Mesenchymal stem cell (in vitro differentiated cells and primary cell): ENCODE data around the gene CBLN3.

Source experiments
- DNase-seq: peaks from one replicate; pipeline ENCODE4 v3.0.0-alpha.2; 2013
- H2AFZ ChIP-seq: one replicate; pipeline ENCODE4 v1.6.1; 2013; ENCODE audit warnings: low read depth, mild to moderate bottlenecking, control low read depth, inconsistent platforms, low read length, moderate library complexity
- H2AK5ac ChIP-seq: 2 replicates; pipeline ENCODE4 v1.6.1; 2013; ENCODE audit warnings: low read length, moderate library complexity, mild to moderate bottlenecking, inconsistent platforms; ENCODE audit not compliant: severe bottlenecking
- H2BK120ac ChIP-seq: one replicate; pipeline ENCODE4 v1.6.1; 2013; ENCODE audit warnings: low read depth, mild to moderate bottlenecking, inconsistent platforms, low read length, moderate library complexity
- H2BK12ac ChIP-seq, 2 experiments: one replicate each; pipeline ENCODE4 v1.6.1; 2013; ENCODE audit warnings: inconsistent platforms in 2 of 2, low read length in 2 of 2, mild to moderate bottlenecking in 2 of 2, moderate library complexity in 2 of 2, control low read depth in 1 of 2
- H2BK15ac ChIP-seq: one replicate; pipeline ENCODE4 v1.6.1; 2013; ENCODE audit warnings: mild to moderate bottlenecking, low read depth, inconsistent platforms; ENCODE audit not compliant: poor library complexity, severe bottlenecking
- H2BK5ac ChIP-seq: 2 replicates; pipeline ENCODE4 v1.6.1; 2013; ENCODE audit warnings: low read depth, mild to moderate bottlenecking, low read length, control low read depth, inconsistent platforms; ENCODE audit not compliant: poor library complexity, severe bottlenecking
- H3K14ac ChIP-seq, 2 experiments: one replicate each; pipeline ENCODE4 v1.6.1; 2013; ENCODE audit warnings: inconsistent platforms in 2 of 2, low read length in 2 of 2, control low read depth in 1 of 2, mild to moderate bottlenecking in 1 of 2, moderate library complexity in 1 of 2
- H3K18ac ChIP-seq, 2 experiments: one replicate each; pipeline ENCODE4 v1.6.1; 2013; ENCODE audit warnings: inconsistent platforms in 2 of 2, low read length in 2 of 2, control low read depth in 1 of 2, low read depth in 1 of 2, mild to moderate bottlenecking in 1 of 2
- H3K23ac ChIP-seq, 2 experiments: one replicate each; pipeline ENCODE4 v1.6.1; 2013; ENCODE audit warnings: inconsistent platforms in 2 of 2, low read length in 2 of 2, mild to moderate bottlenecking in 2 of 2, moderate library complexity in 2 of 2, control low read depth in 1 of 2
- H3K27ac ChIP-seq: 2 replicates; pipeline ENCODE4 v1.5.1; 2013; ENCODE audit warnings: mild to moderate bottlenecking, moderate library complexity, low read length, control low read depth, inconsistent platforms; ENCODE audit not compliant: poor library complexity, severe bottlenecking
- H3K27me3 ChIP-seq, 2 experiments: 2 replicates each; pipeline versions ENCODE4 v1.6.1 to v1.7.0; 2013; ENCODE audit warnings: low read length in 2 of 2, mild to moderate bottlenecking in 2 of 2, moderate library complexity in 2 of 2, control low read depth in 1 of 2, inconsistent platforms in 1 of 2; ENCODE audit not compliant: control insufficient read depth in 1 of 2, insufficient read depth in 1 of 2
- H3K36me3 ChIP-seq, 2 experiments: 2 replicates each; pipeline versions ENCODE4 v1.6.1 to v1.7.0; 2013; ENCODE audit warnings: low read length in 2 of 2, control low read depth in 1 of 2, inconsistent platforms in 1 of 2, low read depth in 1 of 2, mild to moderate bottlenecking in 1 of 2; ENCODE audit not compliant: insufficient read depth in 2 of 2, control insufficient read depth in 1 of 2
- H3K4ac ChIP-seq, 2 experiments: one replicate each; pipeline ENCODE4 v1.6.1; 2013; ENCODE audit warnings: inconsistent platforms in 2 of 2, low read length in 2 of 2, mild to moderate bottlenecking in 2 of 2, moderate library complexity in 2 of 2, control low read depth in 1 of 2, low read depth in 1 of 2
- H3K4me1 ChIP-seq: 2 replicates; pipeline ENCODE4 v1.6.1; 2013; ENCODE audit warnings: low read depth, low read length, control low read depth; ENCODE audit not compliant: control insufficient read depth, insufficient read depth
- H3K4me2 ChIP-seq: 2 replicates; pipeline ENCODE4 v1.6.1; 2013; ENCODE audit warnings: low read length, mild to moderate bottlenecking, inconsistent platforms; ENCODE audit not compliant: poor library complexity, severe bottlenecking
- H3K4me3 ChIP-seq, 2 experiments: 2 replicates each; pipeline versions ENCODE4 v1.5.1 to v1.7.0; 2013; ENCODE audit warnings: low read length in 2 of 2, mild to moderate bottlenecking in 2 of 2, control low read depth in 1 of 2, low read depth in 1 of 2; ENCODE audit not compliant: insufficient read depth in 1 of 2
- H3K79me1 ChIP-seq: replicated peaks from 2 replicates; pipeline ENCODE4 v1.6.1; 2013; ENCODE audit warnings: mild to moderate bottlenecking, control low read depth, low read length, inconsistent platforms; ENCODE audit not compliant: poor library complexity, severe bottlenecking
- H3K9ac ChIP-seq: 2 replicates; pipeline ENCODE4 v1.7.0; 2013; ENCODE audit warnings: mild to moderate bottlenecking, low read length, moderate library complexity
- H3K9me3 ChIP-seq: 2 replicates; pipeline ENCODE4 v1.7.0; 2013; ENCODE audit warnings: mild to moderate bottlenecking, low read length; ENCODE audit not compliant: control insufficient read depth
- H4K8ac ChIP-seq: one replicate; pipeline ENCODE4 v1.6.1; 2013; ENCODE audit warnings: inconsistent platforms, mild to moderate bottlenecking, low read length, moderate library complexity
- H4K91ac ChIP-seq: one replicate; pipeline ENCODE4 v1.6.1; 2013; ENCODE audit warnings: mild to moderate bottlenecking, low read length, inconsistent platforms
- WGBS: methylation state at CpG from one replicate; pipeline ENCODE4 v1.1.7; 2013; ENCODE audit warnings: mixed read lengths; 5-methylcytosine and 5-hydroxymethylcytosine counted together

Gene CBLN3

GRCh38 chr14:24465805-24466204 lies 36.3 kb upstream of the CBLN3 start:
- no CpG with 5 or more reads among the region's 3 CpGs for WGBS
- Histone ChIP-seq H3K4ac (no peak overlapping the region), H3K27ac (no peak overlapping the region), H3K4me1 (no peaks in the 10 kb centered on the region), H2BK5ac (no peak overlapping the region), H4K8ac (no peak overlapping the region), H3K27me3 (no peaks in the 10 kb centered on the region), H3K4me3 (no peak overlapping the region), H2AK5ac (no peak overlapping the region), H3K9ac (no peak overlapping the region), H3K18ac (no peak overlapping the region), H3K79me1 (no peaks in the 10 kb centered on the region), H3K4me2 (no peak overlapping the region), H3K9me3 (no peaks in the 10 kb centered on the region), H4K91ac (no peak overlapping the region), H3K36me3 (no peaks in the 10 kb centered on the region), H3K23ac (no peak overlapping the region), H2AFZ (no peak overlapping the region), H3K14ac (no peak overlapping the region), H2BK15ac (no peak overlapping the region), H2BK12ac (no peak overlapping the region), H2BK120ac (no peak overlapping the region)
- no peak for DNase-seq

GRCh38 chr14:24465368-24465767 lies 35.9 kb upstream of the CBLN3 start:
- Histone ChIP-seq H2BK12ac (no peak overlapping the region), H3K4me3 (no peak overlapping the region), H3K18ac (no peak overlapping the region), H3K4me1 (no peaks in the 10 kb centered on the region), H3K9me3 (no peaks in the 10 kb centered on the region), H3K36me3 (no peaks in the 10 kb centered on the region), H4K8ac (no peak overlapping the region), H3K27me3 (no peaks in the 10 kb centered on the region), H3K23ac (no peak overlapping the region), H3K79me1 (no peaks in the 10 kb centered on the region), H4K91ac (no peak overlapping the region), H3K4ac (no peak overlapping the region), H3K9ac (no peak overlapping the region), H2BK5ac (no peak overlapping the region), H2AK5ac (no peak overlapping the region), H2BK120ac (no peak overlapping the region), H3K4me2 (no peak overlapping the region), H3K27ac (no peak overlapping the region), H2BK15ac (no peak overlapping the region), H2AFZ (no peak overlapping the region), H3K14ac (no peak overlapping the region)
- 100% methylated on average over 3 of the region's 3 CpGs for WGBS
- DNase-seq = no peak

- Histone ChIP-seq H2BK5ac (no peak overlapping the region), H2BK120ac (no peak overlapping the region), H3K79me1 (no peaks in the 10 kb centered on the region), H3K23ac (no peak overlapping the region), H3K27me3 (no peaks in the 10 kb centered on the region), H3K9ac (no peak overlapping the region), H3K36me3 (no peaks in the 10 kb centered on the region), H4K8ac (no peak overlapping the region), H3K4me1 (no peaks in the 10 kb centered on the region), H2BK15ac (no peak overlapping the region), H3K4ac (no peak overlapping the region), H2AFZ (no peak overlapping the region), H3K4me2 (no peak overlapping the region), H4K91ac (no peak overlapping the region), H3K14ac (no peak overlapping the region), H2AK5ac (no peak overlapping the region), H3K9me3 (no peaks in the 10 kb centered on the region), H3K4me3 (no peak overlapping the region), H2BK12ac (no peak overlapping the region), H3K27ac (no peak overlapping the region), H3K18ac (no peak overlapping the region)
- no peak for DNase-seq
- WGBS = 65% methylated on average over 3 of the region's 4 CpGs
Measured at GRCh38 chr14:24463884-24464785, 34.7 kb upstream of the CBLN3 start.

- H4K8ac ChIP-seq = no peak overlapping the region
- no peak overlapping the region for H3K4ac ChIP-seq
- H3K9me3 ChIP-seq = no peaks in the 10 kb centered on the region
- H2BK5ac ChIP-seq = no peak overlapping the region
- H3K36me3 ChIP-seq = no peaks in the 10 kb centered on the region
- no peak overlapping the region for H3K14ac ChIP-seq
- no peak overlapping the region for H3K27ac ChIP-seq
- H3K27me3 ChIP-seq = no peaks in the 10 kb centered on the region
- H3K79me1 ChIP-seq = no peaks in the 10 kb centered on the region
- no peak overlapping the region for H2AK5ac ChIP-seq
- 52% methylated on average over 4 of the region's 5 CpGs for WGBS
- H3K23ac ChIP-seq = no peak overlapping the region
- H2BK15ac ChIP-seq = no peak overlapping the region
- no peak overlapping the region for H2AFZ ChIP-seq
- no peaks in the 10 kb centered on the region for H3K4me1 ChIP-seq
- H2BK12ac ChIP-seq = no peak overlapping the region
- no peak overlapping the region for H3K9ac ChIP-seq
- no peak for DNase-seq
- H3K18ac ChIP-seq = no peak overlapping the region
- H4K91ac ChIP-seq = no peak overlapping the region
- H2BK120ac ChIP-seq = no peak overlapping the region
- no peak overlapping the region for H3K4me2 ChIP-seq
- H3K4me3 ChIP-seq = no peak overlapping the region
Measured at GRCh38 chr14:24463017-24463883, 33.8 kb upstream of the CBLN3 start.
